Heart left ventricle (tissue), 16 donors: ENCODE measurements around the gene SYNC. TPM values are rescaled to one million over a fixed set of nuclear protein-coding genes. Genes with fewer than 3 reads are reported as not detected.

Experiments
- ATAC-seq, 4 donors: fragments of 200-7000 bp; cut with Tn5 transposase; one replicate each; pipeline ENCODE4 v1.9.1; 2020 to 2022; ENCODE audit warnings: moderate library complexity in 4 of 4, mild to moderate bottlenecking in 3 of 4, moderate number of reproducible peaks in 1 of 4
- DNase-seq, 5 donors: peaks; one replicate each; pipeline ENCODE4 v3.0.0-alpha.2; 2020
- H3K27ac ChIP-seq, 12 donors: fragments of 200-600 bp; sonication (generic) in 4 of 12; one replicate each; pipeline versions ENCODE4 v1.5.0 to v1.8.0; 2016 to 2022; ENCODE audit warnings: mild to moderate bottlenecking in 2 of 12
- H3K27me3 ChIP-seq, 9 donors: fragments of 200-600 bp; sonication (generic) in 2 of 9; one replicate each; pipeline versions ENCODE4 v1.5.1 to v1.8.0; 2016 to 2022; ENCODE audit warnings: mild to moderate bottlenecking in 3 of 9
- H3K36me3 ChIP-seq, 9 donors: fragments of 200-600 bp; sonication (generic) in 2 of 9; one replicate each; pipeline versions ENCODE4 v1.5.0 to v1.8.0; 2018 to 2022; ENCODE audit warnings: mild to moderate bottlenecking in 2 of 9
- H3K4me1 ChIP-seq, 12 donors: fragments of 200-600 bp; sonication (generic) in 4 of 12; one replicate each; pipeline versions ENCODE4 v1.5.0 to v1.8.0; 2016 to 2022; ENCODE audit warnings: mild to moderate bottlenecking in 3 of 12
- H3K4me3 ChIP-seq, 12 donors: fragments of 200-600 bp; sonication (generic) in 4 of 12; one replicate each; pipeline versions ENCODE4 v1.5.0 to v1.8.0; 2017 to 2022; ENCODE audit warnings: mild to moderate bottlenecking in 9 of 12, moderate library complexity in 4 of 12
- H3K9me3 ChIP-seq, 12 donors: fragments of 200-600 bp; sonication (generic) in 4 of 12; one replicate each; pipeline versions ENCODE4 v1.5.0 to v1.8.0; 2016 to 2022; ENCODE audit warnings: mild to moderate bottlenecking in 1 of 12
- CTCF ChIP-seq, 12 donors: fragments of 200-600 bp; sonication (generic) in 4 of 12; IDR thresholded peaks; one replicate each; pipeline versions ENCODE4 v1.5.0 to v1.8.0; 2018 to 2022; ENCODE audit warnings: antibody characterized with exemption in 12 of 12, mild to moderate bottlenecking in 5 of 12
- POLR2A ChIP-seq, 2 donors: fragments of 450-650 bp; IDR thresholded peaks; one replicate each; pipeline ENCODE4 v1.6.1; 2017; ENCODE audit warnings: antibody characterized with exemption in 2 of 2, mild to moderate bottlenecking in 2 of 2, moderate library complexity in 2 of 2
- WGBS, 4 donors: extraction: QIAGEN DNeasy Blood & Tissue Kit in 2 of 4; methylation state at CpG; one replicate each; pipeline versions ENCODE4 v1.1.5 to v1.1.7; 2013 to 2018; 5-methylcytosine and 5-hydroxymethylcytosine counted together
- intact Hi-C, 10 donors: fragments of 100-400 bp; cut with DNase I; formaldehyde crosslinking; loops; one replicate each; pipeline versions ENCODE4 v1.11.1 to v1.14.2; 2022
- polyA plus RNA-seq, 2 donors: library from polyadenylated mRNA; stranded (reverse); fragments of 200-250 nt; gene quantifications; one replicate each; pipeline ENCODE4 v1.2.3, GENCODE V29; 2013
- total RNA-seq, 9 donors: library from RNA; depleted of rRNA in 2 of 9; stranded (reverse); fragments of >200 nt in 2 of 9; fragmentation: NEBNext Ultra II Directional in 3 of 9; extraction: Animal tissue kit (Norgen Biotek cat#: 25700) in 3 of 9; gene quantifications; one replicate each; pipeline versions ENCODE4 v1.1.0 to v1.2.4, GENCODE V29; 2016 to 2023
- donor health status: ischemic (EF 13 %, LVEDD 7.1; RV severe dilation, severe dysfunction).
- donor health status: healthy with polysubstance abuse.
- donor health status: DM: no; HTN: yes; CAD: no.
- donor health status: DM: no; HTN: no; CAD: no.
- donor health status: ischemic (EF 25% LVEDD 6.9; RV normal size, moderate dysfunction).
- donor health status: ischemic (EF 25% LVEDD 5.7; RV mildly dilated, moderate dysfunction).
- donor health status: healthy.
- donor health status: DM: yes; HTN: yes; CAD: no.
- donor health status: ischemic (EF 35%, LVEDD 5.7; RV mildly dilated, moderate dysfunction).
- donor health status: nonischemic (EF 11% LVEDD 7.7; RV severe dilation, severe dysfunction).
- donor health status: DM: yes; HTN: yes; CAD: no.
- donor health status: PGD.
- donor health status: ischemic (EF 29% LVEDD 5.4; RV normal size, mild dysfunction).
- donor health status: nonischemic (EF 23%, LVEDD 6.1; RV moderate dilation, normal function).

Gene SYNC
- total and polyA plus RNA-seq, 11 donors = 2.7 to 22.3 (median 14.3) TPM

GRCh38 chr1:32709075-32709474 is 6.5 kb upstream of the SYNC start:
- DNase-seq = no peak
- TF ChIP-seq POLR2A (IDR thresholded peaks at IDR 0.05) = no peak
- TF ChIP-seq CTCF (IDR thresholded peaks at IDR 0.05) = no peak
- intact Hi-C loops = loop anchor here in 1 of 10 donors (10.0 kb wide), 1 partner anchor 156 kb away; no protein-coding TSS in a partner anchor
- no peaks in the 10 kb centered on the region for H3K36me3 ChIP-seq
- H3K27me3 ChIP-seq = peaks cover 0 to 5% (median 0%) of the 10 kb centered on the region in 9 donors
- WGBS, 4 donors = 65 to 90% (median 78%) methylated on average over 2 of the region's 2 CpGs
- no peak overlapping the region for H3K4me3 ChIP-seq
- H3K4me1 ChIP-seq = peaks cover 0 to 12% (median 2%) of the 10 kb centered on the region in 12 donors
- ATAC-seq = no peak
- no peaks in the 10 kb centered on the region for H3K9me3 ChIP-seq
- H3K27ac ChIP-seq = no peak overlapping the region

- peak overlapping the region in 1 of 12 donors; percentile 31 for H3K27ac ChIP-seq
- H3K36me3 ChIP-seq = no peaks in the 10 kb centered on the region
- peak in 1 of 5 donors; percentile 9 for DNase-seq
- H3K9me3 ChIP-seq = no peaks in the 10 kb centered on the region
- 61 to 73% (median 62%) methylated on average over 1 of the region's 1 CpG for WGBS, 4 donors
- no peak overlapping the region for H3K4me3 ChIP-seq
- ATAC-seq = no peak
- intact Hi-C loops = loop anchor here in 1 of 10 donors (10.0 kb wide), 1 partner anchor 158 kb away; no protein-coding TSS in a partner anchor
- peaks cover 0 to 8% (median 0%) of the 10 kb centered on the region in 9 donors for H3K27me3 ChIP-seq
- H3K4me1 ChIP-seq = peaks cover 0 to 28% (median 20%) of the 10 kb centered on the region in 12 donors
- TF ChIP-seq CTCF (IDR thresholded peaks at IDR 0.05) = no peak
- TF ChIP-seq POLR2A (IDR thresholded peaks at IDR 0.05) = no peak
These were observed 3.9 kb upstream of the SYNC start for GRCh38 chr1:32706491-32706890.

- intact Hi-C loops = loop anchor here in 1 of 10 donors (10.0 kb wide), 1 partner anchor 159 kb away; no protein-coding TSS in a partner anchor
- Histone ChIP-seq H3K4me3 (no peak overlapping the region), H3K27me3 (peaks cover 0 to 8% (median 0%) of the 10 kb centered on the region in 9 donors), H3K4me1 (peaks cover 0 to 35% (median 22%) of the 10 kb centered on the region in 12 donors), H3K9me3 (no peaks in the 10 kb centered on the region), H3K27ac (peak overlapping the region in 1 of 12 donors; percentile 19), H3K36me3 (no peaks in the 10 kb centered on the region)
- DNase-seq (peak in 1 of 5 donors; percentile 20), ATAC-seq (no peak)
- TF ChIP-seq CTCF (IDR thresholded peaks at IDR 0.05) = no peak
- no peak for TF ChIP-seq POLR2A (IDR thresholded peaks at IDR 0.05)
- WGBS, 4 donors = 90 to 95% (median 93%) methylated on average over 7 of the region's 7 CpGs
These were observed 2.9 kb upstream of the SYNC start for GRCh38 chr1:32705516-32705915.

- no peak for TF ChIP-seq POLR2A (IDR thresholded peaks at IDR 0.05)
- Histone ChIP-seq H3K27me3 (peaks cover 0 to 8% (median 0%) of the 10 kb centered on the region in 9 donors), H3K36me3 (no peaks in the 10 kb centered on the region), H3K4me3 (peak overlapping the region in 11 of 12 donors; percentile 52 to 90 (median 70)), H3K9me3 (no peaks in the 10 kb centered on the region), H3K27ac (peak overlapping the region; percentile 72 to 94 (median 88)), H3K4me1 (peaks cover 0 to 35% (median 22%) of the 10 kb centered on the region in 12 donors)
- DNase-seq = peak in 4 of 5 donors; percentile 30 to 73 (median 58)
- intact Hi-C loops = loop anchor here in 1 of 10 donors (10.0 kb wide), 1 partner anchor 161 kb away; no protein-coding TSS in a partner anchor
- peak; percentile 35 to 71 (median 56) for ATAC-seq
- WGBS, 4 donors = 48 to 58% (median 51%) methylated on average over 18 of the region's 18 CpGs
These were observed 1.1 kb upstream of the SYNC start for GRCh38 chr1:32703479-32704291.
